ENCODE measurements around the gene TET3.
"Not testable (repeated sequence)": the region's sequence is repeated elsewhere in the genome, so short reads cannot be mapped to it uniquely, and the experiment has no call there.

The TET3 gene

DNA sequence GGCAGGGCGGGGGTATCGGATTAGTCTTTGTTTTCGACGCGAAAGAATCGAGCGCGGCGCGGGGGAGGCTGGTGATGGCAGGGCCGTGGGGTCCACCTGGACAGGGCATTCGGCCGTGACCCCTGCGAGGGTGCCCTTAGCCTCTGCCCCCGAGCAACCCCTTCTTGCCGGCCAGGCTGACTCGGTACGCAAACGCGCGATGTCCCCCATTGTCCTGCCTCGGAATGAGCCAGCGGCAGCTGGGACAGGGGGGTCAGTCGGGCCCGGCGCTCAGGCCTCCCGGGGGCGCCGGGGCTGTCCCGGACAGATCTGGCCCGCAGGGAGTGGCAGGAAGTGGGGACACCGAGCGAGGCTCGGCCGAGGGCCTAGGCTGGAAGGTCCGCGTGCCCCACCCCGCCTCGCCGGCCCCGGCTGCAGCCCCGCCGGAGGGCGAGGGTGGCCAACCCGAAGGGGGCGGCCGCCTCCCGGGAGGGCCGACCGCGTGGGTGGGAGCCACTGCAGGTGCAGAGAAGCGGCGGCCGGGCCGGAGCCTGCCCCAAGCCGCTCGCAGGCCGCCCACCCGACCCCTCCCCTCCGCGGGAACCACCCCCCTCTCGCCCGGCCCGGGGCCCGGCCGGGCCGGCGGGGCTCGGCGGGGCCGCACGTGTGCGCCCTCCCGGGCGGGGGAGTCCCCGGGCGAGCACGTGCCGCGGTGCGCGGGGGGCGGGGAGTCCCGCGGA is at the start of gene TET3:
Gene TET3 (plus strand): TSS at position 708 of the 719 bp plus-strand sequence. CDS start 1,494 bp downstream, outside the sequence.
- DNase-seq (ENCODE audit: low spot score), result peak; percentile 76

DNA sequence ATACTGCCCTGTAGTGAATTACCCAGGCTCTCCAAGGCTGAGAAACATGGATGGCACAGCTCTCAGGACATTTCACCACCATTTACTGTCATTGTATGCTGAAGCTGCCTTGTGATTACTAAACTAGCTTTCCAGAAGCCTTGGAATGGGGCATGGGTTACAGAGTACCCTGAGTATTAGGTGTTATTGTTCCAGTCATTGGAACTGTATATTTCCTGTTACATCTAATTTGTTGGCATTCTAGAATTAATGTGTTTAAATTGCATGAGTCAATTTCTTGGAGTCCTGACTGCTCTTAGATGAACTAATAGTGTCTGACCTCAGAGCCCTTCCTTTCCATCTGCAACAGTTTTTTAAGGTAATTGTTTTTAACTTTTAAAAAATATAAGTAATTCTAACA is 49.1 kb upstream of the TET3 start:
- DNase-seq (ENCODE audit: low spot score), result no peak

- no peak for DNase-seq (ENCODE audit: low spot score)
Measured at GRCh38 chr2:73937103-73937885, 47.4 kb upstream of the TET3 start.

DNA sequence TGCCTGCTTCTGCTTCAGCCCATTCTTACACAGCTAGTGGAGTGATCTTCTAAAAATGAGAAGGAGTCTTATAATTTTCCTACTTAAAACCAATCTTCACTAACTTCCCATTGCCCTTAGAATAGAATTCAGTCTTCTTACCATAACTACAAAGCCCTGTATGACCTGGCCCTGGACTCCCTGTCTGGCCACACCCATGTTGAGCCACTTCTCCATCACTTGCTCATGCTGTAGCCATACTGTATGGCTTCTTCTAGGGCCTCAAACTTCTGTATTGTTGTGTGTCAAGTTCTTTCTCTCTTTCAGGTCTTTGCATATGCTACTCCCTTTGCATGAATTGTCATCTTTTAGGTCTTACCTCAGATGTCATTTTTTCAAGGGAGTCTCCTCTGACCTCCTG is 46.8 kb upstream of the TET3 start:
- no peak for DNase-seq (ENCODE audit: low spot score)

DNA sequence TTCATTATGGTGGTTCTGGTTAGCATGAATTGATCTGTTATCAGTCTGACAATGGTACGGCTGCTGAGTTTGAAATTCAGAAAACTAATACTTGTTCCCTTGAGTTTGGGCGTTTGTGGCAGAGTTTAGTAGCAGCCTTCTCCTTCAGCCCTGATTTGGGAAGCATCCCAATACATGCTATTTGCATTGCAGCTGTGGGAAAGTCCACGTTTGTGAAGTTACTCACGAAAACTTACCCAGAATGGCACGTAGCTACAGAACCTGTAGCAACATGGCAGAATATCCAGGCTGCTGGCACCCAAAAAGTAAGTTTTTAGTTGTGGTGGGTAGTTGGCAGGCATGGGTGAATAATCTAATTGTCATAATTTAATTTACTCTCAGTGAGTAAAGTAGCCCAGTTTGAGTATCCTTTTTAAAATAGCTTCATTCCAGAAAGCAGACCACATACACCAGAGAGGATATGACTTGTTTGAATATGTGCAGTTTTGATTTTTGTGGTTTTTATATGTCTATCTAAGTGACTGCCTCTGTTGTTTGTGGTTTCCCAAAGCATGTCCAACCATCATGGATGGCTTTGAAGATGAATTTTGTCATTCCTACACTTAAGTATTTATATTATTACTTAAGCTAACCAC is 45.9 kb upstream of the TET3 start:
- DNase-seq (ENCODE audit: low spot score), result no peak

- DNase-seq (ENCODE audit: low spot score), result no peak
Measured at GRCh38 chr2:73939419-73939818, 45.3 kb upstream of the TET3 start.

DNA sequence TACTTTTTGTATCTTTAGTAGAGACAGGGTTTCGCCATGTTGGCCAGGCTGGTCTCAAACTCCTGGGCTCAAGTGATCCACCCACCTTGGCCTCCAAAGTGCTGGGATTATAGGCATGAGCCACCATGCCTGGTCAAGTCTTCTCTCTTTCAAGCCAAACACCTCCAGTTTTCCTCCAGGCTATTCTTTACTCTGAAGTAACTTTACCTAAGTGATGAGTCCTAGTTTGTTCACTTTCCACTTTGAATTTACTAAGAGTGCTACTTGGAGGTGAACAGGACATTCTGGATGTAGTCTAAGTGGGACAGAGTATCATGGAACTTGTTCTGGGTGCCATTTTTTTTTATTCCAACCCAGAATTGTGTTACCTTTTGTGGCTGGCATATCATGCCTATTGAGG is 44.6 kb upstream of the TET3 start:
- DNase-seq (ENCODE audit: low spot score), result not testable (repeated sequence)

DNA sequence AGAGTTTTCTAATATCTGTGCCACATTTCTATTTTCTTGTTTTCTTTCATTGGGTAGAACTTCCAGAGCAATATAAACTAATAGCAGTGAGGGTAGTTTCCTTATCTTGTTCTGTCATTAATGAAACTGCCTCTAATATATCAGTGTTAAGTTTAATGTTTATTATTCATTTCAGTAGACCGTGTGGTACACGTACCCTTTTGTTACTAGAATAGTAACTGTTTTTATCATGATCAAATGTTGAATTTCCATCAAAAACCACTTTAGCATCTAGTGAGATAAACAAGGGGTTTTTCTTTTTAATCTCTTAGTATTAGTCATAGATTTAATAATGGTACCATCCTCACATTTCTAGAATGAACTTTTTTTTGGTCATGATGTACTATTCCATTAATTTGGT is 42.0 kb upstream of the TET3 start:
- DNase-seq (ENCODE audit: low spot score), result no peak

DNA sequence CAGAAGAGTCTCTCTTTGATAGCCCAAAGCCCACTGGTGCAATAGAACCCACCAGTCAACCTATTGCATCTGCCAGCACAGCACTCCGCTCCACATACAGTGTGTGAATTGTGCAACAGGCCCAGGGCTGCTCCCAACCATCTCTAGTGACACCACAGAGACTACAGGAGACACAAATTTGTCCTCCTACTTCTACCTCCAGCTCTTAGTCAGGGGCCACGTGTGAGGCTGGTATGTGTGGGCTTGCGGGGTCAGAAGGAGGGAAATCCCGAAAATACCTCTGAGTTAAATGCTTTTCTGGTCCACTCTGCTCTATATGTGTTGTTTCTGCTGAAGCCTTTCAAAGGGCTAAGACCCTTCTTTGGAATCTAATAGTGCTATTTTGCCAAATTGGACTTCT is 40.0 kb upstream of the TET3 start:
- no peak for DNase-seq (ENCODE audit: low spot score)

- no peak for DNase-seq (ENCODE audit: low spot score)
Measured at GRCh38 chr2:73946215-73946614, 38.5 kb upstream of the TET3 start.

DNA sequence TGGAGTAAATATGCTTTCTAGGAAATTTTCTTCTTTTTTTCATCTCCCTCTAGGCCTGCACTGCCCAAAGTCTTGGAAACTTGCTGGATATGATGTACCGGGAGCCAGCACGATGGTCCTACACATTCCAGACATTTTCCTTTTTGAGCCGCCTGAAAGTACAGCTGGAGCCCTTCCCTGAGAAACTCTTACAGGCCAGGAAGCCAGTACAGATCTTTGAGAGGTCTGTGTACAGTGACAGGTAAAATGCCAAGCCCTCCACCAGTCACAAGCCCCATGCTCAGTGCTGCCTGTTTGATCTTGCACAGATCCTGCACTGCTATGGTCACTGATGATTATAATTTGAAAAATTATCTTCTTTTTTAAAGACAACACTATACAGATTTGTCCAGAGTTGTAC is 38.0 kb upstream of the TET3 start:
- DNase-seq (ENCODE audit: low spot score), result no peak

DNA sequence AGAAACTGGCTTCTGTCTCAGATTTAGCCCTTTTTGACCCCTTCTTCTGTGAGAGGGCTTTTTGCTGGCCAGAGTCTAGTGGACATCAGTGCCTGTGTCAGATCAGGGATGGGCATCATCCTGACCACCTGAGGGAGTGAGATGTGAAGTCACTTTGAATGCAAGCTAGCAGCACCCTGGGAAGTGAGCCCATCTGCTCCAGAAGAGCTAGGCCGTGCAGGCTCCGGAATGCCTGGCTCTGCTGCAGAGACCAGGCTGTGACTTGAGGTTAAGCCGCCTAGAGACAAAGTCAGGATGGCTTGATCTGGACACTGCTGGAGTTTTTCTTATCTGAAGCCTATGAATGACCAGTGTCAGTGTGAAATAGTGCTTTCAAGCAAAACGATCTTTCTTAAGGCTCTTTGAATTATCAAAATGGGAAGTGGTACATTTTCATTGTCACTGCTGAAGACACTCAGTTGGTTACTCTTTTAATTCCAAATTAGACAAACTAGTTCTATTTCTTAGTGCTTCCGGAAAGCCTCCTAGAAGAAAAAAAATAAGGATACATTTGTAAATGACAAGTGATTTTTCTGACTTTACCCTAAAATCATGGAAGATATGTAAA is 37.2 kb upstream of the TET3 start:
- DNase-seq (ENCODE audit: low spot score), result no peak

- DNase-seq (ENCODE audit: low spot score), result no peak
Measured at GRCh38 chr2:73949802-73950201, 34.9 kb upstream of the TET3 start.

GRCh38 chr2:73952499-73953446 is 31.9 kb upstream of the TET3 start:
- no peak for DNase-seq (ENCODE audit: low spot score)

DNA sequence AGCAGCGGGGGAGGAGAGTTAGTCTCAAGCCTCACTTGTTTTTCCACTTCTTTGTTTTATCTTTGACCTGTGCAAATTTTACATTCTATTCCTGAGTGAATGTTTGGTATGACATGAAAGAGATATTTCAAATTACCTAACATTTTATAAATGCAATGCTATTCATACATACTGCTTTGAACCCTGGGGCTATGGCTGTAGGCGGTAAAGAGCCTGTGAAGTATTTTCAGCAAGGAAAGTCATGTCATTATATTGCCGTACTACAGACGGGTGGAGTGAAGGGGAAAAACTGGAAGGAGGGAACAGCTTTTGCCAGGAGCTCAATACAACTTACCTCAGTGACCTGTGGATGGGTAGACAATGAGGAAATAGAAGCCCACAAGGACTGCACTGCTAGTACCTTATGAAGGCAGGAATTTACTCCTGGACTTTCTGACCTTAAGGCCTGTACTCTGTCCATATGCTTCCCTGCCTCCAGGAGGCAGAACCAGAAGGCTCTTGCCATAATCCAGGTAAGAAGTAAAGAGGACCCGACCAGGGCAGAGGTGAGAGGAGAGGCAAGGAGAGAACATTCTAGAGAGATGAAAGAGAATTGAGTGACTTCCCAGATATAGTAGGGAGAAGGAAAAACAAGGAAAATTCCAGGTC is 28.4 kb upstream of the TET3 start:
- DNase-seq (ENCODE audit: low spot score), result no peak

GRCh38 chr2:73961274-73961673 is 23.4 kb upstream of the TET3 start:
- no peak for DNase-seq (ENCODE audit: low spot score)

- no peak for DNase-seq (ENCODE audit: low spot score)
Measured at GRCh38 chr2:73961823-73962615, 22.7 kb upstream of the TET3 start.

GRCh38 chr2:73962798-73963197 is 21.9 kb upstream of the TET3 start:
- no peak for DNase-seq (ENCODE audit: low spot score)

- DNase-seq (ENCODE audit: low spot score), result no peak
Measured at GRCh38 chr2:73963385-73964120, 21.2 kb upstream of the TET3 start.
